PC-3 (cell line): Measurements from ENCODE around the gene SLC25A25. TPM values are rescaled to one million over a fixed set of nuclear protein-coding genes. Genes with fewer than 3 reads are reported as not detected.

Source experiments
- ATAC-seq: fragments of 200-7000 bp; cut with Tn5 transposase; 2 replicates; pipeline ENCODE4 v1.9.1; 2020; ENCODE audit warnings: mild to moderate bottlenecking, moderate library complexity
- BruUV-seq: library from RNA; stranded (reverse); fragments of 400-500 nt; replicated peaks from 2 replicates; lab custom pipeline; 2021; lab: Mats Ljungman, UMichigan
- CTCF ChIA-PET: fragments of 300-600 bp; sonication (Branson Sonifier 250); formaldehyde crosslinking; loops from one replicate; lab custom pipeline; 2022; ENCODE audit warnings: antibody characterized with exemption; lab: Charles Lee
- POLR2A ChIA-PET: fragments of 300-600 bp; sonication (Branson Sonifier 250); formaldehyde crosslinking; loops from one replicate; lab custom pipeline; 2022; ENCODE audit warnings: antibody characterized with exemption; ENCODE audit not compliant: unreplicated experiment; lab: Charles Lee
- DNase-seq: peaks from one replicate; pipeline ENCODE4 v3.0.0-alpha.2; 2015
- H2AFZ ChIP-seq: fragments of 300-600 bp; sonication (generic); 2 replicates; pipeline ENCODE4 v1.6.0; 2016; ENCODE audit warnings: antibody characterized with exemption, low read length
- H3F3A ChIP-seq: fragments of 300-600 bp; sonication (generic); one replicate; pipeline ENCODE4 v1.6.0; 2017; ENCODE audit warnings: antibody characterized with exemption, low read length, control low read depth, mild to moderate bottlenecking; ENCODE audit not compliant: unreplicated experiment
- H3K27ac ChIP-seq: fragments of 300-600 bp; sonication (generic); 2 replicates; pipeline ENCODE4 v1.5.1; 2016; ENCODE audit warnings: mild to moderate bottlenecking, low read length
- H3K27me3 ChIP-seq: fragments of 300-600 bp; sonication (generic); 2 replicates; pipeline ENCODE4 v1.6.1; 2016; ENCODE audit warnings: low read length, mixed read lengths
- H3K36me3 ChIP-seq: fragments of 300-600 bp; sonication (generic); 2 replicates; pipeline ENCODE4 v1.6.1; 2016; ENCODE audit warnings: low read depth, mixed run types, low read length, mixed read lengths
- H3K4me1 ChIP-seq: fragments of 300-600 bp; sonication (generic); 2 replicates; pipeline ENCODE4 v1.5.1; 2016; ENCODE audit warnings: low read length; ENCODE audit not compliant: insufficient read depth
- H3K4me2 ChIP-seq: fragments of 300-600 bp; sonication (generic); 2 replicates; pipeline ENCODE4 v1.6.0; 2016; ENCODE audit warnings: low read length
- H3K4me3 ChIP-seq: fragments of 300-600 bp; sonication (generic); 2 replicates; pipeline ENCODE4 v1.5.1; 2016; ENCODE audit warnings: mild to moderate bottlenecking, low read length, mixed read lengths
- H3K79me2 ChIP-seq: fragments of 300-600 bp; sonication (generic); 2 replicates; pipeline ENCODE4 v1.6.1; 2017; ENCODE audit warnings: low read length, mixed read lengths
- H3K9ac ChIP-seq: fragments of 300-600 bp; sonication (generic); 2 replicates; pipeline ENCODE4 v1.6.0; 2016; ENCODE audit warnings: mild to moderate bottlenecking, low read length
- H3K9me2 ChIP-seq: fragments of 300-600 bp; sonication (generic); replicated peaks from 2 replicates; pipeline ENCODE4 v1.6.1; 2016; ENCODE audit warnings: mixed run types, low read length, mixed read lengths
- H3K9me3 ChIP-seq: fragments of 300-600 bp; sonication (generic); 2 replicates; pipeline ENCODE4 v1.6.1; 2016; ENCODE audit warnings: low read length, mixed read lengths
- H4K20me1 ChIP-seq: fragments of 300-600 bp; sonication (generic); 2 replicates; pipeline ENCODE4 v1.6.1; 2016; ENCODE audit warnings: low read length, mixed read lengths
- EZH2 ChIP-seq: fragments of 300-600 bp; sonication (generic); IDR thresholded peaks from one replicate; pipeline ENCODE4 v1.6.1; 2017; ENCODE audit warnings: antibody characterized with exemption, mild to moderate bottlenecking, low read length; ENCODE audit not compliant: unreplicated experiment
- EZH2phosphoT487 ChIP-seq: fragments of 300-600 bp; sonication (generic); IDR thresholded peaks from 2 replicates; pipeline ENCODE4 v1.6.1; 2018; ENCODE audit warnings: mild to moderate bottlenecking, antibody characterized with exemption, low read length, borderline replicate concordance
- intact Hi-C: fragments of 100-400 bp; cut with micrococcal nuclease; formaldehyde crosslinking; loops from 2 replicates; pipeline ENCODE4 v1.9.0; 2023
- total RNA-seq: library from RNA; depleted of rRNA; stranded (reverse); fragments of >200 nt; gene quantifications from 2 replicates; pipeline ENCODE4 v1.2.3, GENCODE V29; 2014
- TF ChIP-seq, protein P1 (sequence below): fragments of 300-600 bp; sonication (generic); conservative IDR thresholded peaks from 2 replicates; pipeline ENCODE4 v1.5.1; 2017; ENCODE audit warnings: antibody characterized with exemption, low read depth, mild to moderate bottlenecking, low read length

The SLC25A25 gene
- total RNA-seq, 1 experiment from 2014 or later, result 25.2 TPM

DNA sequence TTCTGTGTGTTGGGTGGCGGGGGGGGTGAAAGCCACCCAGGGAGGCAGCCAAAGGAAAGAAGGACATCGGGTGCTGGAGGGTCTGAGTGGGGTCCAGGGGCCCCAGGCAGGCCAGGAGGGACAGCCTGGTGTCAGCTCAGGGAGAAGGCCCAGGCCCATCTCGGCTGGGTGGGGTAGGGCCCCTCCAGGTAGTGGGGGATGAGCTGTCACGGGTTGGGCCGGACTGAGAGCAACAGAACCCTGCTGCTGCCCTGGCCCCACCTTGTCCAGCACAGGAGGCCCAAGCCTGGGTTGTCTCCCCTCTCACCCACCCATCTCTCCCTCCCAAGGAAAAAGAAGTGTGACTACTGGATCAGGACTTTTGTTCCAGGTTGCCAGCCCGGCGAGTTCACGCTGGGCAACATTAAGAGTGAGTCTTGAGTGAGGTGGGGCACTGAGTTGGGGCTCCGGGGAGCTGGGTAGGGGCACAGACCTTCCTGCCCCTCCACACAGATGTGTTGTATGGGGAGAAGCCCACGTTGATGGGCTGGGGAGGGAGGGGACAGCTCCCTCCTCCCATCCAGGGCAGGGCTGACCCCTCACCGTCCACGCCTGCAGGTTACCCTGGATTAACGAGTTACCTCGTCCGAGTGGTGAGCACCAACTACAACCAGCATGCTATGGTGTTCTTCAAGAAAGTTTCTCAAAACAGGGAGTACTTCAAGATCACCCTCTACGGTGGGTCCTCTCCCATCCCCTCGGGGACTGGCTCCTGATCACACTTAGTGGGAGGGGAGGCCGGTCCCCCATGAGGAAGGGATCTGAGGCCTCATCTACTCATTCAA lies 83.5 kb downstream of the SLC25A25 start:
- POLR2A ChIA-PET, result no interaction called here
- no peak overlapping the region for H3K4me3 ChIP-seq
- ATAC-seq (no peak), DNase-seq (no peak)
- intact Hi-C loops, result no loop called here
- no peak overlapping the region; the same call in 1 of the 2 replicates for H3K27ac ChIP-seq
- CTCF ChIA-PET, result interaction anchor here (0.6 kb wide), 1 partner anchor 15 kb away, joined by 6 read pairs; no protein-coding TSS in a partner anchor
- no peak overlapping the region for H3K4me2 ChIP-seq
- H3K36me3 ChIP-seq, result no peaks in the 10 kb centered on the region
- no peaks in the 10 kb centered on the region for H3K27me3 ChIP-seq
- H3K9ac ChIP-seq, result no peak overlapping the region
- H3K4me1 ChIP-seq, result peaks cover 28% of the 10 kb centered on the region
- BruUV-seq, result no TSS peak
- TF ChIP-seq, protein P1, sequence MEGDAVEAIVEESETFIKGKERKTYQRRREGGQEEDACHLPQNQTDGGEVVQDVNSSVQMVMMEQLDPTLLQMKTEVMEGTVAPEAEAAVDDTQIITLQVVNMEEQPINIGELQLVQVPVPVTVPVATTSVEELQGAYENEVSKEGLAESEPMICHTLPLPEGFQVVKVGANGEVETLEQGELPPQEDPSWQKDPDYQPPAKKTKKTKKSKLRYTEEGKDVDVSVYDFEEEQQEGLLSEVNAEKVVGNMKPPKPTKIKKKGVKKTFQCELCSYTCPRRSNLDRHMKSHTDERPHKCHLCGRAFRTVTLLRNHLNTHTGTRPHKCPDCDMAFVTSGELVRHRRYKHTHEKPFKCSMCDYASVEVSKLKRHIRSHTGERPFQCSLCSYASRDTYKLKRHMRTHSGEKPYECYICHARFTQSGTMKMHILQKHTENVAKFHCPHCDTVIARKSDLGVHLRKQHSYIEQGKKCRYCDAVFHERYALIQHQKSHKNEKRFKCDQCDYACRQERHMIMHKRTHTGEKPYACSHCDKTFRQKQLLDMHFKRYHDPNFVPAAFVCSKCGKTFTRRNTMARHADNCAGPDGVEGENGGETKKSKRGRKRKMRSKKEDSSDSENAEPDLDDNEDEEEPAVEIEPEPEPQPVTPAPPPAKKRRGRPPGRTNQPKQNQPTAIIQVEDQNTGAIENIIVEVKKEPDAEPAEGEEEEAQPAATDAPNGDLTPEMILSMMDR, result no peak
- no peak for TF ChIP-seq EZH2phosphoT487
- no peak for TF ChIP-seq EZH2
- no peaks in the 10 kb centered on the region for H3K9me2 ChIP-seq
- no peak overlapping the region for H2AFZ ChIP-seq
- H3K79me2 ChIP-seq, result no peaks in the 10 kb centered on the region
- no peaks in the 10 kb centered on the region for H4K20me1 ChIP-seq
- no peaks in the 10 kb centered on the region for H3K9me3 ChIP-seq
- no peaks in the 10 kb centered on the region for H3F3A ChIP-seq

DNA sequence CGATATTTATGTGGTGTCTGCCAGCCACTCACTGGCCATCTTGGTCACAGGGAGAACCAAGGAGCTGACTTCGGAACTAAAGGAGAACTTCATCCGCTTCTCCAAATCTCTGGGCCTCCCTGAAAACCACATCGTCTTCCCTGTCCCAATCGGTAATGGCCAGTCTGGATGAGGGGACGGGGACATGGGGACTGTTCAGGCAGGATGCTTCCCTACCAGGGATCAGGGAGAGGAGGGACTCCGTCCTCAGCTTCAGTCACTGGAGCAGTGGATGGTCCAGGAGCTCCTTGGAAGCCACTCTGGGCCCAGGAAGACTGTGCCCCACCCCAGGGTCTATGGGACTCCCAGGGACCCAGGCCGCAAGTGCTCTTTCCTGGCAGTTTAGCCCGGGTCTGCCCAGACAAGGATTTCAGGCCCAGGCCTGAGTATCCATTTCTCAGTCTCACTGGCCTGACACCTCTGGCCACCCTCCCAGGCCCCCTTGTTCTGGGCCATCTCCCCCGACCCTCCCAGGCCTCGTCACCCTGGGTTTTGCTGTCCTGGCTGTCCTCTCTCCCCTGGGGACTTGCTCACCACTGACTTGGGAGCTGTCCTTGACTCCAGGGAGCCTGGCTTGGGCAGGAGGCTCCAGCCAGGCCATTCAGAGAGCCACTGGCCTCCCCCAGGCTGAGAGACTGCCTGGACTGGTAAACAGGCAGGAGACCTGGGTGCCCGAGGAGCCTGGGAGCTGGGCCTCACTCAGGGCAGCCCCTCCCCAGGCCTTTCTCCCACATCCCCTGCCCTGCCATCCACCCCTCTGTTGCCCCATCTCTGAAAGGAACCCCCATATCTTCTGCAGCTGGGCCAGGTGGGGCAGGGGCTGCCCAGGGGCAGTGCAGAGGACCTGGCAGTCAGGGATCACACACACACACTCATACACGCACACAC lies 84.4 kb downstream of the SLC25A25 start:
- no peaks in the 10 kb centered on the region for H3K79me2 ChIP-seq
- no peak overlapping the region for H2AFZ ChIP-seq
- BruUV-seq, result no TSS peak
- TF ChIP-seq EZH2, result no peak
- TF ChIP-seq, protein P1, result no peak
- no peak for TF ChIP-seq EZH2phosphoT487
- no peak overlapping the region for H3K4me2 ChIP-seq
- peaks cover 26% of the 10 kb centered on the region for H3K4me1 ChIP-seq
- ChIA-PET POLR2A (no interaction called here), CTCF (no interaction called here)
- H3K27ac ChIP-seq, result no peak overlapping the region
- no peaks in the 10 kb centered on the region for H3K27me3 ChIP-seq
- no peaks in the 10 kb centered on the region for H3K9me2 ChIP-seq
- no peaks in the 10 kb centered on the region for H3K36me3 ChIP-seq
- no peaks in the 10 kb centered on the region for H4K20me1 ChIP-seq
- intact Hi-C loops, result no loop called here
- no peak overlapping the region for H3K4me3 ChIP-seq
- DNase-seq (no peak), ATAC-seq (no peak)
- no peaks in the 10 kb centered on the region for H3K9me3 ChIP-seq
- H3K9ac ChIP-seq, result no peak overlapping the region
- no peaks in the 10 kb centered on the region for H3F3A ChIP-seq
